NT2/D1 (cell line): Measurements from ENCODE around the gene ATG101.
A peak's percentile ranks its signal among the peaks of the same experiment; 100 is the strongest.

ENCODE experiments used
- DNase-seq: peaks from one replicate; pipeline ENCODE4 v3.0.0-alpha.2; 2011; ENCODE audit warnings: low read depth, low spot score
- H3K27me3 ChIP-seq: 2 replicates; pipeline ENCODE4 v1.6.0; 2011; ENCODE audit warnings: mild to moderate bottlenecking; ENCODE audit not compliant: insufficient read length, insufficient read depth
- H3K36me3 ChIP-seq: 2 replicates; pipeline ENCODE4 v1.6.1; 2011; ENCODE audit warnings: mild to moderate bottlenecking, low read length, mixed read lengths; ENCODE audit not compliant: insufficient read depth, insufficient read length
- H3K4me1 ChIP-seq: 2 replicates; pipeline ENCODE4 v1.5.1; 2011; ENCODE audit not compliant: insufficient read depth, insufficient read length
- H3K4me3 ChIP-seq: 2 replicates; pipeline ENCODE4 v1.5.1; 2011; ENCODE audit warnings: low read depth; ENCODE audit not compliant: insufficient read length
- H3K9ac ChIP-seq: 2 replicates; pipeline ENCODE4 v1.6.0; 2011; ENCODE audit warnings: low read depth; ENCODE audit not compliant: insufficient read length
- H3K9me3 ChIP-seq: 2 replicates; pipeline ENCODE4 v1.5.1; 2011; ENCODE audit warnings: mild to moderate bottlenecking, low read length; ENCODE audit not compliant: insufficient read depth
- SUZ12 ChIP-seq: IDR thresholded peaks from 2 replicates; pipeline ENCODE4 v1.6.1; 2011; ENCODE audit not compliant: insufficient read length, insufficient read depth; ENCODE audit errors: extremely low read depth
- YY1 ChIP-seq: IDR thresholded peaks from 2 replicates; pipeline ENCODE4 v1.6.1; 2011; ENCODE audit not compliant: insufficient read length, insufficient read depth
- ZNF274 ChIP-seq: IDR thresholded peaks from 2 replicates; pipeline ENCODE4 v1.6.1; 2011; ENCODE audit warnings: mild to moderate bottlenecking, low read depth, low read length

The ATG101 gene

GRCh38 chr12:52061470-52062166 lies 8.2 kb upstream of the ATG101 start:
- no peak for DNase-seq
- TF ChIP-seq YY1 (no peak), SUZ12 (no peak), ZNF274 (no peak)
- Histone ChIP-seq H3K4me1 (peaks cover 3% of the 10 kb centered on the region), H3K27me3 (peaks cover 3% of the 10 kb centered on the region), H3K9me3 (no peaks in the 10 kb centered on the region), H3K36me3 (peaks cover 34% of the 10 kb centered on the region), H3K9ac (peak overlapping the region; percentile 63), H3K4me3 (no peak overlapping the region)

GRCh38 chr12:52062167-52063081 lies 7.4 kb upstream of the ATG101 start:
- no peak overlapping the region for H3K4me3 ChIP-seq
- no peak for DNase-seq
- peak overlapping the region; percentile 63 for H3K9ac ChIP-seq
- H3K27me3 ChIP-seq = peaks cover 3% of the 10 kb centered on the region
- peaks cover 25% of the 10 kb centered on the region for H3K36me3 ChIP-seq
- peaks cover 3% of the 10 kb centered on the region for H3K4me1 ChIP-seq
- H3K9me3 ChIP-seq = no peaks in the 10 kb centered on the region
- TF ChIP-seq YY1 (no peak), SUZ12 (no peak), ZNF274 (no peak)

- DNase-seq = no peak
- no peak for TF ChIP-seq SUZ12
- no peak for TF ChIP-seq YY1
- no peak for TF ChIP-seq ZNF274
- H3K9me3 ChIP-seq = no peaks in the 10 kb centered on the region
- H3K4me1 ChIP-seq = peaks cover 3% of the 10 kb centered on the region
- H3K36me3 ChIP-seq = peaks cover 18% of the 10 kb centered on the region
- H3K27me3 ChIP-seq = peaks cover 3% of the 10 kb centered on the region
- H3K4me3 ChIP-seq = no peak overlapping the region
- no peak overlapping the region for H3K9ac ChIP-seq
Observed at GRCh38 chr12:52063082-52063924, 6.5 kb upstream of the ATG101 start.

GRCh38 chr12:52063981-52064649 lies 5.7 kb upstream of the ATG101 start:
- Histone ChIP-seq H3K4me1 (peaks cover 3% of the 10 kb centered on the region), H3K36me3 (peaks cover 10% of the 10 kb centered on the region), H3K4me3 (no peak overlapping the region), H3K9ac (no peak overlapping the region), H3K27me3 (peaks cover 3% of the 10 kb centered on the region), H3K9me3 (no peaks in the 10 kb centered on the region)
- TF ChIP-seq YY1 (no peak), ZNF274 (no peak), SUZ12 (no peak)
- no peak for DNase-seq

- TF ChIP-seq YY1 = no peak
- TF ChIP-seq SUZ12 = no peak
- no peak for TF ChIP-seq ZNF274
- Histone ChIP-seq H3K4me3 (no peak overlapping the region), H3K4me1 (peaks cover 4% of the 10 kb centered on the region), H3K27me3 (peaks cover 3% of the 10 kb centered on the region), H3K9me3 (no peaks in the 10 kb centered on the region), H3K36me3 (peaks cover 8% of the 10 kb centered on the region), H3K9ac (no peak overlapping the region)
- DNase-seq = no peak
Observed at GRCh38 chr12:52066346-52067080, 3.3 kb upstream of the ATG101 start.

GRCh38 chr12:52067081-52067374 lies 2.8 kb upstream of the ATG101 start:
- Histone ChIP-seq H3K9ac (no peak overlapping the region), H3K4me1 (peaks cover 3% of the 10 kb centered on the region)

More at GRCh38 chr12:52067081-52067374, 2.8 kb upstream of the ATG101 start:
- H3K4me3 ChIP-seq = no peak overlapping the region
- peaks cover 14% of the 10 kb centered on the region for H3K36me3 ChIP-seq
- TF ChIP-seq YY1 (no peak), SUZ12 (no peak), ZNF274 (no peak)
- peaks cover 3% of the 10 kb centered on the region for H3K27me3 ChIP-seq
- DNase-seq = no peak
- no peaks in the 10 kb centered on the region for H3K9me3 ChIP-seq
